BJ (cell line): ENCODE data around the gene TADA1. TPM values are rescaled to one million over a fixed set of nuclear protein-coding genes. Genes with fewer than 3 reads are reported as not detected.

Experiments
- CTCF ChIA-PET: fragments of 350-600 bp; formaldehyde crosslinking; extraction: SDS; loops from one replicate; lab custom pipeline; 2021; ENCODE audit warnings: antibody characterized with exemption, inconsistent platforms; lab: Yijun Ruan, JAX
- POLR2A ChIA-PET: fragments of 300-600 bp; sonication (Branson Sonifier 250); formaldehyde crosslinking; extraction: SDS; loops from one replicate; lab custom pipeline; 2021; ENCODE audit warnings: antibody characterized with exemption; lab: Charles Lee
- DNase-seq: peaks from one replicate; pipeline ENCODE4 v3.0.0-alpha.2; 2011; ENCODE audit warnings: low read depth
- H3K27me3 ChIP-seq: 2 replicates; pipeline ENCODE4 v1.6.0; 2011; ENCODE audit warnings: low read length; ENCODE audit not compliant: control insufficient read depth, insufficient read depth
- H3K36me3 ChIP-seq: 2 replicates; pipeline ENCODE4 v1.5.1; 2011; ENCODE audit warnings: low read length; ENCODE audit not compliant: control insufficient read depth, insufficient read depth
- H3K4me3 ChIP-seq: 2 replicates; pipeline ENCODE4 v1.5.1; 2011; ENCODE audit warnings: low read depth, mild to moderate bottlenecking, control low read depth, low read length
- polyA plus RNA-seq: library from polyadenylated mRNA; depleted of rRNA; stranded (reverse); fragments of >200 nt; gene quantifications from 2 replicates; pipeline ENCODE4 v1.2.3, GENCODE V29; 2011
- TF ChIP-seq, protein P1 (sequence below): IDR thresholded peaks from 2 replicates; pipeline ENCODE4 v1.5.1; 2011; ENCODE audit warnings: low read depth, mild to moderate bottlenecking, control low read depth, inconsistent platforms, low read length, moderate library complexity; ENCODE audit not compliant: insufficient read depth

Gene TADA1
- polyA plus RNA-seq, 1 experiment, result 6.6 TPM

- TF ChIP-seq, protein P1, sequence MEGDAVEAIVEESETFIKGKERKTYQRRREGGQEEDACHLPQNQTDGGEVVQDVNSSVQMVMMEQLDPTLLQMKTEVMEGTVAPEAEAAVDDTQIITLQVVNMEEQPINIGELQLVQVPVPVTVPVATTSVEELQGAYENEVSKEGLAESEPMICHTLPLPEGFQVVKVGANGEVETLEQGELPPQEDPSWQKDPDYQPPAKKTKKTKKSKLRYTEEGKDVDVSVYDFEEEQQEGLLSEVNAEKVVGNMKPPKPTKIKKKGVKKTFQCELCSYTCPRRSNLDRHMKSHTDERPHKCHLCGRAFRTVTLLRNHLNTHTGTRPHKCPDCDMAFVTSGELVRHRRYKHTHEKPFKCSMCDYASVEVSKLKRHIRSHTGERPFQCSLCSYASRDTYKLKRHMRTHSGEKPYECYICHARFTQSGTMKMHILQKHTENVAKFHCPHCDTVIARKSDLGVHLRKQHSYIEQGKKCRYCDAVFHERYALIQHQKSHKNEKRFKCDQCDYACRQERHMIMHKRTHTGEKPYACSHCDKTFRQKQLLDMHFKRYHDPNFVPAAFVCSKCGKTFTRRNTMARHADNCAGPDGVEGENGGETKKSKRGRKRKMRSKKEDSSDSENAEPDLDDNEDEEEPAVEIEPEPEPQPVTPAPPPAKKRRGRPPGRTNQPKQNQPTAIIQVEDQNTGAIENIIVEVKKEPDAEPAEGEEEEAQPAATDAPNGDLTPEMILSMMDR, result no peak
- ChIA-PET POLR2A (no interaction called here), CTCF (interaction anchor here (1.1 kb wide), 1 partner anchor 13 kb away, joined by 3 read pairs; no protein-coding TSS in a partner anchor)
- H3K27me3 ChIP-seq, result 0 out of 2 replicates have a peak, but pooled peaks cover under 1% of the 10 kb centered on the region
- no peak overlapping the region for H3K4me3 ChIP-seq
- H3K36me3 ChIP-seq, result no peaks in the 10 kb centered on the region
- DNase-seq, result no peak
These were observed 48.6 kb downstream of the TADA1 start for GRCh38 chr1:166827426-166827825.

DNA sequence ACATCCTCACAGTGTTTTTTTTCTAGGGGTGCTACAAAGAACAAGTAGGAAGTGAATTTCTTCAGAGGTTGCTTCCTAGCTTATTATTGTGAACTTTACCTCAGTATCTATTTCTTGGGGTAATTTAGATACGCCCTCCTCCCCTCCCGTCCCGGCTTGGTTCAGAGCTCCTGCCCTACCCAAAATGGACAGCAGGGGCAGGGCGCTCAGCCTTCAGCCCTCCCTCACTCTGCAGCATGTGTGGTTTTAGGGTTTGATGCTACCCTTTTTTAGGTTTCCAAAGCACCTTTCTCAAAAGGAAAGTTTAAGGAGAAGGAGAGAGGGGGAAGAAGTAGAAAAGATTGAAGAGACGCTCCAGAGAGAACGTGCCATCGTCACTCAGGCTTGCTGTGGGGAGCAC lies 53.7 kb downstream of the TADA1 start:
- TF ChIP-seq, protein P1, result peak; percentile 42; the same call in 1 of the 2 replicates
- H3K27me3 ChIP-seq, result no peaks in the 10 kb centered on the region
- DNase-seq, result no peak
- ChIA-PET CTCF (no interaction called here), POLR2A (no interaction called here)
- H3K36me3 ChIP-seq, result no peaks in the 10 kb centered on the region
- H3K4me3 ChIP-seq, result no peak overlapping the region

GRCh38 chr1:166819974-166820373 lies 56.1 kb downstream of the TADA1 start:
- no peak overlapping the region for H3K4me3 ChIP-seq
- DNase-seq, result no peak
- TF ChIP-seq, protein P1, result no peak
- CTCF ChIA-PET, result interaction anchor here (1.1 kb wide), 1 partner anchor 239 kb away, joined by 3 read pairs; no protein-coding TSS in a partner anchor
- POLR2A ChIA-PET, result no interaction called here
- no peaks in the 10 kb centered on the region for H3K27me3 ChIP-seq
- H3K36me3 ChIP-seq, result no peaks in the 10 kb centered on the region

DNA sequence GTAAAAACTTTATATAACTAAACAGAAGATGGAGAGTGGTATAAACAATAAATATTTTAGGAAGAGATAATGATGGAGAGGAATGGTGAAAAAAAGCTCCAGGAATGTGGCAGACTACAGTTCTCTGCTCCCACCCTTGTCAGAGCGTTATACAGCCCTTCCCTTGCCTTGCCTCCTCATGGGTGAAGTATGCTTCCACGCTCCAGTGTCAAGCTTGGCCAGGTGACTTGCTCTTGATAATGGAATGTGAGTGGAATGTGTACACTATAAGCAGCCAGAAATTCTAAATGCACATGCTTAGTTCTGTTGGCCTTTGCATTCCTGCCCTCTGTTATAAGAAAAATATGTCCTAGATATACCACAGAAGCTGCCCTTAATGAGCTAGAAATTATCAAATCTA lies 61.5 kb downstream of the TADA1 start:
- Histone ChIP-seq H3K4me3 (no peak overlapping the region), H3K36me3 (no peaks in the 10 kb centered on the region), H3K27me3 (no peaks in the 10 kb centered on the region)
- POLR2A ChIA-PET, result no interaction called here
- CTCF ChIA-PET, result interaction anchor here (0.9 to 1.4 kb wide), 3 partner anchors 8 to 336 kb away, joined by 3 read pairs; no protein-coding TSS in a partner anchor
- peak; percentile 3 for DNase-seq
- TF ChIP-seq, protein P1, result no peak

GRCh38 chr1:166813508-166814223 lies 62.4 kb downstream of the TADA1 start:
- H3K36me3 ChIP-seq, result no peaks in the 10 kb centered on the region
- TF ChIP-seq, protein P1, result no peak
- no peak for DNase-seq
- no peak overlapping the region for H3K4me3 ChIP-seq
- ChIA-PET POLR2A (no interaction called here), CTCF (interaction anchor here (1.3 to 1.4 kb wide), 2 partner anchors 11 to 13 kb away, joined by 3 to 6 read pairs; no protein-coding TSS in a partner anchor)
- no peaks in the 10 kb centered on the region for H3K27me3 ChIP-seq
